Mesenchymal stem cell (in vitro differentiated cells and primary cell): ENCODE measurements around the gene ARSA.

ENCODE experiments used
- DNase-seq: peaks from one replicate; pipeline ENCODE4 v3.0.0-alpha.2; 2013
- H2AFZ ChIP-seq: one replicate; pipeline ENCODE4 v1.6.1; 2013; ENCODE audit warnings: low read depth, mild to moderate bottlenecking, control low read depth, inconsistent platforms, low read length, moderate library complexity
- H2AK5ac ChIP-seq: 2 replicates; pipeline ENCODE4 v1.6.1; 2013; ENCODE audit warnings: low read length, moderate library complexity, mild to moderate bottlenecking, inconsistent platforms; ENCODE audit not compliant: severe bottlenecking
- H2BK120ac ChIP-seq: one replicate; pipeline ENCODE4 v1.6.1; 2013; ENCODE audit warnings: low read depth, mild to moderate bottlenecking, inconsistent platforms, low read length, moderate library complexity
- H2BK12ac ChIP-seq, 2 experiments: one replicate each; pipeline ENCODE4 v1.6.1; 2013; ENCODE audit warnings: inconsistent platforms in 2 of 2, low read length in 2 of 2, mild to moderate bottlenecking in 2 of 2, moderate library complexity in 2 of 2, control low read depth in 1 of 2
- H2BK15ac ChIP-seq: one replicate; pipeline ENCODE4 v1.6.1; 2013; ENCODE audit warnings: mild to moderate bottlenecking, low read depth, inconsistent platforms; ENCODE audit not compliant: poor library complexity, severe bottlenecking
- H2BK5ac ChIP-seq: 2 replicates; pipeline ENCODE4 v1.6.1; 2013; ENCODE audit warnings: low read depth, mild to moderate bottlenecking, low read length, control low read depth, inconsistent platforms; ENCODE audit not compliant: poor library complexity, severe bottlenecking
- H3K14ac ChIP-seq, 2 experiments: one replicate each; pipeline ENCODE4 v1.6.1; 2013; ENCODE audit warnings: inconsistent platforms in 2 of 2, low read length in 2 of 2, control low read depth in 1 of 2, mild to moderate bottlenecking in 1 of 2, moderate library complexity in 1 of 2
- H3K18ac ChIP-seq, 2 experiments: one replicate each; pipeline ENCODE4 v1.6.1; 2013; ENCODE audit warnings: inconsistent platforms in 2 of 2, low read length in 2 of 2, control low read depth in 1 of 2, low read depth in 1 of 2, mild to moderate bottlenecking in 1 of 2
- H3K23ac ChIP-seq, 2 experiments: one replicate each; pipeline ENCODE4 v1.6.1; 2013; ENCODE audit warnings: inconsistent platforms in 2 of 2, low read length in 2 of 2, mild to moderate bottlenecking in 2 of 2, moderate library complexity in 2 of 2, control low read depth in 1 of 2
- H3K27ac ChIP-seq: 2 replicates; pipeline ENCODE4 v1.5.1; 2013; ENCODE audit warnings: mild to moderate bottlenecking, moderate library complexity, low read length, control low read depth, inconsistent platforms; ENCODE audit not compliant: poor library complexity, severe bottlenecking
- H3K27me3 ChIP-seq, 2 experiments: 2 replicates each; pipeline versions ENCODE4 v1.6.1 to v1.7.0; 2013; ENCODE audit warnings: low read length in 2 of 2, mild to moderate bottlenecking in 2 of 2, moderate library complexity in 2 of 2, control low read depth in 1 of 2, inconsistent platforms in 1 of 2; ENCODE audit not compliant: control insufficient read depth in 1 of 2, insufficient read depth in 1 of 2
- H3K36me3 ChIP-seq, 2 experiments: 2 replicates each; pipeline versions ENCODE4 v1.6.1 to v1.7.0; 2013; ENCODE audit warnings: low read length in 2 of 2, control low read depth in 1 of 2, inconsistent platforms in 1 of 2, low read depth in 1 of 2, mild to moderate bottlenecking in 1 of 2; ENCODE audit not compliant: insufficient read depth in 2 of 2, control insufficient read depth in 1 of 2
- H3K4ac ChIP-seq, 2 experiments: one replicate each; pipeline ENCODE4 v1.6.1; 2013; ENCODE audit warnings: inconsistent platforms in 2 of 2, low read length in 2 of 2, mild to moderate bottlenecking in 2 of 2, moderate library complexity in 2 of 2, control low read depth in 1 of 2, low read depth in 1 of 2
- H3K4me1 ChIP-seq: 2 replicates; pipeline ENCODE4 v1.6.1; 2013; ENCODE audit warnings: low read depth, low read length, control low read depth; ENCODE audit not compliant: control insufficient read depth, insufficient read depth
- H3K4me2 ChIP-seq: 2 replicates; pipeline ENCODE4 v1.6.1; 2013; ENCODE audit warnings: low read length, mild to moderate bottlenecking, inconsistent platforms; ENCODE audit not compliant: poor library complexity, severe bottlenecking
- H3K4me3 ChIP-seq, 2 experiments: 2 replicates each; pipeline versions ENCODE4 v1.5.1 to v1.7.0; 2013; ENCODE audit warnings: low read length in 2 of 2, mild to moderate bottlenecking in 2 of 2, control low read depth in 1 of 2, low read depth in 1 of 2; ENCODE audit not compliant: insufficient read depth in 1 of 2
- H3K79me1 ChIP-seq: replicated peaks from 2 replicates; pipeline ENCODE4 v1.6.1; 2013; ENCODE audit warnings: mild to moderate bottlenecking, control low read depth, low read length, inconsistent platforms; ENCODE audit not compliant: poor library complexity, severe bottlenecking
- H3K9ac ChIP-seq: 2 replicates; pipeline ENCODE4 v1.7.0; 2013; ENCODE audit warnings: mild to moderate bottlenecking, low read length, moderate library complexity
- H3K9me3 ChIP-seq: 2 replicates; pipeline ENCODE4 v1.7.0; 2013; ENCODE audit warnings: mild to moderate bottlenecking, low read length; ENCODE audit not compliant: control insufficient read depth
- H4K8ac ChIP-seq: one replicate; pipeline ENCODE4 v1.6.1; 2013; ENCODE audit warnings: inconsistent platforms, mild to moderate bottlenecking, low read length, moderate library complexity
- H4K91ac ChIP-seq: one replicate; pipeline ENCODE4 v1.6.1; 2013; ENCODE audit warnings: mild to moderate bottlenecking, low read length, inconsistent platforms
- WGBS: methylation state at CpG from one replicate; pipeline ENCODE4 v1.1.7; 2013; ENCODE audit warnings: mixed read lengths; 5-methylcytosine and 5-hydroxymethylcytosine counted together

Gene ARSA

GRCh38 chr22:50626850-50627641 lies 906 bp downstream of the ARSA start:
- H3K36me3 ChIP-seq = peaks cover 0 to 27% of the 10 kb centered on the region in 2 experiments
- H3K27me3 ChIP-seq = peaks cover under 1 to 8% of the 10 kb centered on the region in 2 experiments
- no peak overlapping the region for H3K27ac ChIP-seq
- H3K23ac ChIP-seq = peak overlapping the region in 1 of 2 experiments; percentile 34
- no peak overlapping the region for H2BK15ac ChIP-seq
- H3K18ac ChIP-seq = peak overlapping the region; percentile 41 to 91
- H4K8ac ChIP-seq = peak overlapping the region; percentile 94
- H3K4me1 ChIP-seq = peaks cover 23% of the 10 kb centered on the region
- no peak for DNase-seq
- H3K4ac ChIP-seq = peak overlapping the region in 1 of 2 experiments; percentile 66
- peaks cover 21% of the 10 kb centered on the region for H3K79me1 ChIP-seq
- H3K9me3 ChIP-seq = no peaks in the 10 kb centered on the region
- peak overlapping the region in 1 of 2 experiments; percentile 10 for H2BK12ac ChIP-seq
- H3K4me2 ChIP-seq = peak overlapping the region; percentile 94
- peak overlapping the region; percentile 40 for H4K91ac ChIP-seq
- H2BK5ac ChIP-seq = no peak overlapping the region
- H3K4me3 ChIP-seq = peak overlapping the region; percentile 84 to 93
- peak overlapping the region; percentile 92 for H2AFZ ChIP-seq
- H3K14ac ChIP-seq = peak overlapping the region in 1 of 2 experiments; percentile 87
- no peak overlapping the region for H2AK5ac ChIP-seq
- WGBS = 80% methylated on average over 42 of the region's 42 CpGs
- H3K9ac ChIP-seq = peak overlapping the region; percentile 92
- no peak overlapping the region for H2BK120ac ChIP-seq

GRCh38 chr22:50626314-50626849 lies 1.6 kb downstream of the ARSA start:
- Histone ChIP-seq H2AFZ (no peak overlapping the region), H2BK5ac (no peak overlapping the region), H3K4me3 (no peak overlapping the region), H3K18ac (no peak overlapping the region), H3K27ac (no peak overlapping the region), H2BK15ac (no peak overlapping the region), H2BK120ac (no peak overlapping the region), H2BK12ac (no peak overlapping the region), H3K23ac (no peak overlapping the region), H3K4me2 (no peak overlapping the region), H3K27me3 (peaks cover 7 to 15% of the 10 kb centered on the region in 2 experiments), H3K9me3 (no peaks in the 10 kb centered on the region), H3K4ac (no peak overlapping the region), H2AK5ac (no peak overlapping the region), H4K91ac (no peak overlapping the region), H3K79me1 (peaks cover 21% of the 10 kb centered on the region), H4K8ac (peak overlapping the region; percentile 36), H3K4me1 (peaks cover 23% of the 10 kb centered on the region), H3K14ac (no peak overlapping the region), H3K36me3 (peaks cover 0 to 27% of the 10 kb centered on the region in 2 experiments), H3K9ac (no peak overlapping the region)
- 89% methylated on average over 12 of the region's 12 CpGs for WGBS
- DNase-seq = no peak

GRCh38 chr22:50625568-50626313 lies 2.2 kb downstream of the ARSA start:
- Histone ChIP-seq H3K9me3 (no peaks in the 10 kb centered on the region), H4K91ac (no peak overlapping the region), H2AFZ (no peak overlapping the region), H3K4ac (no peak overlapping the region), H3K4me3 (no peak overlapping the region), H2BK5ac (no peak overlapping the region), H3K4me2 (no peak overlapping the region), H3K4me1 (peaks cover 25% of the 10 kb centered on the region), H3K27me3 (peaks cover 13 to 21% of the 10 kb centered on the region in 2 experiments), H4K8ac (no peak overlapping the region), H3K27ac (no peak overlapping the region), H3K9ac (no peak overlapping the region), H3K18ac (no peak overlapping the region), H2BK12ac (no peak overlapping the region), H2BK15ac (peak overlapping the region; percentile 36), H2AK5ac (no peak overlapping the region), H3K23ac (no peak overlapping the region), H3K36me3 (peaks cover 0 to 27% of the 10 kb centered on the region in 2 experiments), H2BK120ac (no peak overlapping the region), H3K79me1 (peaks cover 21% of the 10 kb centered on the region), H3K14ac (no peak overlapping the region)
- DNase-seq = no peak
- WGBS = 92% methylated on average over 27 of the region's 27 CpGs

- no peak overlapping the region for H2BK120ac ChIP-seq
- no peak overlapping the region for H3K4me3 ChIP-seq
- no peak overlapping the region for H3K18ac ChIP-seq
- H3K79me1 ChIP-seq = peaks cover 21% of the 10 kb centered on the region
- no peak overlapping the region for H3K9ac ChIP-seq
- no peak overlapping the region for H2BK5ac ChIP-seq
- peaks cover 0 to 27% of the 10 kb centered on the region in 2 experiments for H3K36me3 ChIP-seq
- WGBS = 93% methylated on average over 14 of the region's 14 CpGs
- peaks cover 27% of the 10 kb centered on the region for H3K4me1 ChIP-seq
- no peak overlapping the region for H2AFZ ChIP-seq
- H4K91ac ChIP-seq = no peak overlapping the region
- peaks cover 15 to 24% of the 10 kb centered on the region in 2 experiments for H3K27me3 ChIP-seq
- no peak overlapping the region for H4K8ac ChIP-seq
- H3K4me2 ChIP-seq = no peak overlapping the region
- no peak overlapping the region for H2AK5ac ChIP-seq
- H2BK12ac ChIP-seq = no peak overlapping the region
- no peak overlapping the region for H3K14ac ChIP-seq
- H3K27ac ChIP-seq = no peak overlapping the region
- no peak overlapping the region for H3K4ac ChIP-seq
- no peak overlapping the region for H2BK15ac ChIP-seq
- H3K23ac ChIP-seq = no peak overlapping the region
- no peak for DNase-seq
- H3K9me3 ChIP-seq = no peaks in the 10 kb centered on the region
Observed at GRCh38 chr22:50625131-50625567, 2.8 kb downstream of the ARSA start.
